Stimulated activated CD4-positive, alpha-beta T cell treated with anti-CD3 and anti-CD28 coated beads, Interleukin-2, amount 100 ng/mL, for 48 hours (primary cell): ENCODE results near the gene NEK6.

ENCODE experiments used
- DNase-seq, 2 donors: peaks; one replicate each; pipeline ENCODE4 v3.0.0-alpha.2; 2020

The NEK6 gene

GRCh38 chr9:124262649-124262972, 4.9 kb downstream of the NEK6 start:
- no peak for DNase-seq

GRCh38 chr9:124263213-124263612, 5.5 kb downstream of the NEK6 start:
- DNase-seq, result no peak

- no peak for DNase-seq
Measured at GRCh38 chr9:124263800-124264426, 6.2 kb downstream of the NEK6 start.

- no peak for DNase-seq
Measured at GRCh38 chr9:124264823-124265233, 7.1 kb downstream of the NEK6 start.

- no peak for DNase-seq
Measured at GRCh38 chr9:124265551-124265950, 7.8 kb downstream of the NEK6 start.

GRCh38 chr9:124266139-124266825, 8.5 kb downstream of the NEK6 start:
- DNase-seq, result no peak

- DNase-seq, result no peak
Measured at GRCh38 chr9:124266826-124267201, 9.1 kb downstream of the NEK6 start.

- DNase-seq, result no peak
Measured at GRCh38 chr9:124267271-124267807, 9.6 kb downstream of the NEK6 start.

GRCh38 chr9:124268248-124268647, 10.5 kb downstream of the NEK6 start:
- no peak for DNase-seq

- no peak for DNase-seq
Measured at GRCh38 chr9:124268661-124269060, 10.9 kb downstream of the NEK6 start.

GRCh38 chr9:124269556-124269955, 11.8 kb downstream of the NEK6 start:
- DNase-seq, result no peak

- DNase-seq, result no peak
Measured at GRCh38 chr9:124270504-124271335, 13.0 kb downstream of the NEK6 start.

- DNase-seq, result no peak
Measured at GRCh38 chr9:124271660-124272059, 13.9 kb downstream of the NEK6 start.

- DNase-seq, result no peak
Measured at GRCh38 chr9:124272118-124272517, 14.4 kb downstream of the NEK6 start.

- DNase-seq, result no peak
Measured at GRCh38 chr9:124272979-124273378, 15.2 kb downstream of the NEK6 start.

- DNase-seq, result no peak
Measured at GRCh38 chr9:124273427-124274160, 15.8 kb downstream of the NEK6 start.

GRCh38 chr9:124274226-124274625, 16.5 kb downstream of the NEK6 start:
- no peak for DNase-seq

GRCh38 chr9:124274738-124275137, 17.0 kb downstream of the NEK6 start:
- DNase-seq, result no peak

- DNase-seq, result no peak
Measured at GRCh38 chr9:124277420-124277819, 19.7 kb downstream of the NEK6 start.

- no peak for DNase-seq
Measured at GRCh38 chr9:124278054-124278540, 20.3 kb downstream of the NEK6 start.

- DNase-seq, result no peak
Measured at GRCh38 chr9:124279531-124280175, 21.9 kb downstream of the NEK6 start.

GRCh38 chr9:124280176-124280691, 22.5 kb downstream of the NEK6 start:
- no peak for DNase-seq
